ENCODE results near the gene FGFRL1. TPM values are rescaled to one million over a fixed set of nuclear protein-coding genes. Genes with fewer than 3 reads are reported as not detected.
A peak's percentile ranks its signal among the peaks of the same experiment; 100 is the strongest.

Gene FGFRL1
- polyA plus RNA-seq, 2 of the 4 experiments (the other 2 are of a cell fraction): 4.7 to 11.2 TPM

GRCh38 chr4:993111-994029 is 18.1 kb upstream of the FGFRL1 start, which contains the start of gene SLC26A1:
TSS of gene SLC26A1 (minus strand) at chr4:993404. CDS start at chr4:991703, 1,701 bp downstream.
- WGBS (ENCODE audit: missing lambda C conversion rate): 70% methylated on average over 17 of the region's 37 CpGs
- Histone ChIP-seq H3K9me3 (no peaks in the 10 kb centered on the region), H3K4me2 (peak within 1 kb of the TSS; percentile 67), H3K4me1 (peaks cover 26% of the 10 kb centered on the region), H3K27ac (peak within 1 kb of the TSS; percentile 77 to 93), H3K4me3 (peak within 1 kb of the TSS; percentile 2; the same call in 1 of the 3 replicates)
- DNase-seq (ENCODE audit: low read depth in 1 of 2, low spot score in 1 of 2) (peak in 1 of 2 experiments; percentile 51), ATAC-seq (peak; percentile 9 to 49; a peak in 4 of 6 replicates), FAIRE-seq (no peak)
- CTCF ChIA-PET: interaction anchor here (1.2 kb wide), 1 partner anchor 251 kb away, joined by 4 read pairs; no protein-coding TSS in a partner anchor
- POLR2A ChIA-PET: no interaction called here
- TF ChIP-seq ZSCAN20 (CRISPR knock-in tag; IDR thresholded peaks at IDR 0.05) (no peak), NFE2L2 (conservative IDR thresholded peaks at IDR 0.05; ENCODE audit: low read length) (peak; percentile 86), KDM5A (IDR thresholded peaks at IDR 0.05) (no peak), KDM1A (IDR thresholded peaks at IDR 0.05; ENCODE audit: low read depth) (no peak), TP53 (CRISPR knock-in tag; IDR thresholded peaks at IDR 0.05) (no peak), MAFK (IDR thresholded peaks at IDR 0.05; ENCODE audit: partially characterized antibody) (peak; percentile 97)

- Histone ChIP-seq H3K4me1 (peaks cover 26% of the 10 kb centered on the region), H3K9me3 (no peaks in the 10 kb centered on the region), H3K27ac (no peak overlapping the region), H3K4me3 (no peak overlapping the region), H3K4me2 (no peak overlapping the region)
- ATAC-seq (peak in 1 of 2 experiments; percentile 29; a peak in 2 of 6 replicates), DNase-seq (ENCODE audit: low read depth in 1 of 2, low spot score in 1 of 2) (no peak), FAIRE-seq (no peak)
- peak in 1 of 2 experiments; percentile 28; a peak in 1 of 5 replicates for TF ChIP-seq RAD21 (conservative IDR thresholded peaks at IDR 0.05 in 1 of 2, IDR thresholded peaks at IDR 0.05 in 1 of 2)
- no peak for TF ChIP-seq ZNF302 (CRISPR knock-in tag; IDR thresholded peaks at IDR 0.05)
- no peak for TF ChIP-seq NFE2L2 (conservative IDR thresholded peaks at IDR 0.05; ENCODE audit: low read length)
- no peak for TF ChIP-seq EHF (CRISPR knock-in tag; IDR thresholded peaks at IDR 0.05)
- no peak for TF ChIP-seq ZFP36 (IDR thresholded peaks at IDR 0.05; ENCODE audit: borderline replicate concordance, partially characterized antibody)
- ChIA-PET CTCF (no interaction called here), POLR2A (no interaction called here)
- WGBS (ENCODE audit: missing lambda C conversion rate): 93% methylated on average over 11 of the region's 23 CpGs
Measured at GRCh38 chr4:995311-996026, 16.0 kb upstream of the FGFRL1 start.

GRCh38 chr4:996030-996996 is 15.1 kb upstream of the FGFRL1 start:
- ChIA-PET CTCF (no interaction called here), POLR2A (no interaction called here)
- H3K4me1 ChIP-seq: peaks cover 26% of the 10 kb centered on the region

More at GRCh38 chr4:996030-996996, 15.1 kb upstream of the FGFRL1 start:
- no peak for DNase-seq (ENCODE audit: low read depth in 1 of 2, low spot score in 1 of 2)
- Histone ChIP-seq H3K9me3 (no peaks in the 10 kb centered on the region), H3K4me3 (no peak overlapping the region), H3K4me2 (peak overlapping the region; percentile 86; the same call in 2 of the 3 replicates), H3K27ac (no peak overlapping the region; a peak in 1 of 6 replicates)
- no peak for ATAC-seq
- WGBS (ENCODE audit: missing lambda C conversion rate): 87% methylated on average over 9 of the region's 15 CpGs
- TF ChIP-seq JUN (IDR thresholded peaks at IDR 0.05): no peak
- TF ChIP-seq MYC (IDR thresholded peaks at IDR 0.05; ENCODE audit: borderline replicate concordance, low read length): no peak
- TF ChIP-seq RFX5 (IDR thresholded peaks at IDR 0.05): no peak
- no peak for TF ChIP-seq E2F6 (IDR thresholded peaks at IDR 0.05; ENCODE audit: borderline replicate concordance, low read depth)
- TF ChIP-seq ZC3H11A (IDR thresholded peaks at IDR 0.05): no peak
- TF ChIP-seq TP53 (CRISPR knock-in tag; IDR thresholded peaks at IDR 0.05): no peak
- no peak for TF ChIP-seq EP300 (IDR thresholded peaks at IDR 0.05)
- TF ChIP-seq TFCP2L1 (CRISPR knock-in tag; IDR thresholded peaks at IDR 0.05): no peak
- no peak for FAIRE-seq
